Uterus (tissue), 4 donors: ENCODE data around the gene ZBTB7C. TPM values are rescaled to one million over a fixed set of nuclear protein-coding genes. Genes with fewer than 3 reads are reported as not detected.

ENCODE experiments used
- DNase-seq, 2 donors: peaks; one replicate each; pipeline ENCODE4 v3.0.0-alpha.2; 2019 to 2020
- H3K27ac ChIP-seq, 2 donors: fragments of 200-600 bp; sonication (generic); 1 replicate in 1 of 2; 2 replicates in 1 of 2; pipeline ENCODE4 v1.5.1; 2016 to 2018
- H3K27me3 ChIP-seq, 2 donors: fragments of 200-600 bp; sonication (generic); one replicate each; pipeline ENCODE4 v1.5.1; 2018 to 2019; ENCODE audit warnings: control low read depth in 1 of 2
- H3K36me3 ChIP-seq, 2 donors: fragments of 200-600 bp; sonication (generic); one replicate each; pipeline ENCODE4 v1.5.1; 2019; ENCODE audit warnings: control low read depth in 1 of 2
- H3K4me1 ChIP-seq, 2 donors: fragments of 200-600 bp; sonication (generic); one replicate each; pipeline ENCODE4 v1.5.1; 2018 to 2019; ENCODE audit warnings: control low read depth in 1 of 2
- H3K4me3 ChIP-seq, 2 donors: fragments of 200-600 bp; sonication (generic); 1 replicate in 1 of 2; 2 replicates in 1 of 2; pipeline ENCODE4 v1.5.1; 2018 to 2019; ENCODE audit warnings: mild to moderate bottlenecking in 1 of 2
- H3K9me3 ChIP-seq, 2 donors: fragments of 200-600 bp; sonication (generic); one replicate each; pipeline ENCODE4 v1.5.1; 2019; ENCODE audit warnings: control low read depth in 1 of 2
- CTCF ChIP-seq, 4 experiments: fragments of 200-600 bp in 2 of 4; fragments of 450-650 bp in 2 of 4; sonication (generic) in 2 of 4; IDR thresholded peaks; one replicate each; pipeline ENCODE4 v1.5.1; 2016 to 2019; ENCODE audit warnings: antibody characterized with exemption in 4 of 4, mild to moderate bottlenecking in 2 of 4, moderate library complexity in 1 of 4
- POLR2A ChIP-seq, 2 donors: fragments of 450-650 bp; IDR thresholded peaks; one replicate each; pipeline ENCODE4 v1.6.1; 2016; ENCODE audit warnings: antibody characterized with exemption in 2 of 2, mild to moderate bottlenecking in 1 of 2, moderate library complexity in 1 of 2
- intact Hi-C: fragments of 100-400 bp; cut with DNase I; formaldehyde crosslinking; loops from one replicate; pipeline ENCODE4 v1.15.1; 2023; ENCODE audit warnings: low total_unique reads
- total RNA-seq, 4 donors: library from RNA; depleted of rRNA in 3 of 4; stranded (reverse); fragments of >200 nt in 3 of 4; gene quantifications; one replicate each; pipeline versions ENCODE4 v1.1.0 to v1.2.4, GENCODE V29; 2014 to 2023
- donor health status: DM: yes; HTN: yes; CAD: no.

Gene ZBTB7C
- total RNA-seq, 4 donors from 2014 or later, result 1.0 to 11.2 (median 7.9) TPM

GRCh38 chr18:48293954-48294898 is 115.0 kb downstream of the ZBTB7C start:
- Histone ChIP-seq H3K9me3 (no peaks in the 10 kb centered on the region), H3K27me3 (no peaks in the 10 kb centered on the region), H3K4me1 (no peaks in the 10 kb centered on the region), H3K4me3 (no peak overlapping the region), H3K36me3 (no peaks in the 10 kb centered on the region), H3K27ac (no peak overlapping the region)
- intact Hi-C loops, result no loop called here
- TF ChIP-seq CTCF (IDR thresholded peaks at IDR 0.05), result no peak
- no peak for TF ChIP-seq POLR2A (IDR thresholded peaks at IDR 0.05)
- no peak for DNase-seq

- H3K36me3 ChIP-seq, result no peaks in the 10 kb centered on the region
- H3K4me3 ChIP-seq, result no peak overlapping the region
- H3K9me3 ChIP-seq, result no peaks in the 10 kb centered on the region
- no peaks in the 10 kb centered on the region for H3K4me1 ChIP-seq
- no peaks in the 10 kb centered on the region for H3K27me3 ChIP-seq
- intact Hi-C loops, result no loop called here
- H3K27ac ChIP-seq, result no peak overlapping the region
- no peak for DNase-seq
- TF ChIP-seq POLR2A (IDR thresholded peaks at IDR 0.05), result no peak
- TF ChIP-seq CTCF (IDR thresholded peaks at IDR 0.05), result no peak
Observed at GRCh38 chr18:48292782-48293424, 116.3 kb downstream of the ZBTB7C start.

GRCh38 chr18:48292229-48292628 is 117.0 kb downstream of the ZBTB7C start:
- Histone ChIP-seq H3K4me1 (no peaks in the 10 kb centered on the region), H3K36me3 (no peaks in the 10 kb centered on the region), H3K4me3 (no peak overlapping the region), H3K27me3 (no peaks in the 10 kb centered on the region), H3K27ac (no peak overlapping the region), H3K9me3 (no peaks in the 10 kb centered on the region)
- DNase-seq, result no peak
- intact Hi-C loops, result no loop called here
- TF ChIP-seq CTCF (IDR thresholded peaks at IDR 0.05) (no peak), POLR2A (IDR thresholded peaks at IDR 0.05) (no peak)

GRCh38 chr18:48290162-48290926 is 118.8 kb downstream of the ZBTB7C start:
- Histone ChIP-seq H3K9me3 (no peaks in the 10 kb centered on the region), H3K27ac (no peak overlapping the region), H3K4me3 (no peak overlapping the region), H3K27me3 (no peaks in the 10 kb centered on the region), H3K36me3 (no peaks in the 10 kb centered on the region), H3K4me1 (no peaks in the 10 kb centered on the region)
- intact Hi-C loops, result no loop called here
- DNase-seq, result no peak
- TF ChIP-seq CTCF (IDR thresholded peaks at IDR 0.05) (no peak), POLR2A (IDR thresholded peaks at IDR 0.05) (no peak)
